Skin of body (tissue), 2 donors: ENCODE data around the gene ITGB7. TPM values are rescaled to one million over a fixed set of nuclear protein-coding genes. Genes with fewer than 3 reads are reported as not detected.
"Not testable (repeated sequence)": the region's sequence is repeated elsewhere in the genome, so short reads cannot be mapped to it uniquely, and the experiment has no call there.

Experiments
- DNase-seq: peaks from one replicate; lab custom pipeline; 2025; lab: John Stamatoyannopoulos, UW
- total RNA-seq: library from RNA; depleted of rRNA; stranded (reverse); fragments of >200 nt; gene quantifications from one replicate; pipeline ENCODE4 v1.2.3, GENCODE V29; 2014

The ITGB7 gene
- total RNA-seq, 1 donor from 2014 or later: 2.5 TPM

DNA sequence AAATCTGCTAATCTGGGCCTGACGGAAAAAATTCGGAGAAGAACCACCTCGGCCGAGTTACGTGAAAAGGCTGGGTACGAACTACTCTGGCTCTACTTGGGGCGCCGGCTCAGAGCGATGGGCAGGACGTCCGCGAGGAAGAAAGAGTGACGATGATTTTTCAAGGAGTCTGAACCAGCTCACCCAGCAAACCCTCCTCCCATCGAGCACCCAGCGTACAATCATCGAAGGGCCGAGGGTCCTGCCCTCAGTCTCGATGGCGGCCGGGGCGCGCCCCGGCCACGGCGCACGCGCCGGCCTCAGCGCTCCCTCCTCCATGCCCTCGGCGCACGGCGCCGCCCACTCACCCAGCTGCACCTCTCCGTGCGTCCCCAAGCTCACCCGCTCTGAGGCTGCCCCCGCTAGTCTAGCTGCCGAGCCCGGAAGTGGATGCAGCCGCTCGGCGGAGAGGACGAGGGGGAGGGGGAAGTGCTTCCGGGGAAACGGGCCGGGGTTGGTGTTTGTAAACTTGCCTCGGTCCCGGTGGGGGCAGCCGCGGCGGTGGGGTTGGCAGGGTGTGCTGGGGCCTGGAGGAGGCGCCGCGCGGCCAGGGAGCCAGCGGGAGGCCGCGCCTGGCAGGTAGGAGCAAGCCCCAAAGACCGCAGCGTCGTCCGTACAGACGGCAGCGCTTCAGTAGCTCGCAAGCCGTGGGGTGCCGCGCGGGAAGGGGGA, 26.7 kb downstream of the ITGB7 start, which contains the start of the genes CSAD and ZNF740:
Gene CSAD, minus strand, starts transcription at position 706 of the 711 bp plus-strand sequence. CDS start 7,455 bp downstream, outside the sequence.
Gene ZNF740, plus strand, starts transcription at position 503 of the 711 bp plus-strand sequence. CDS start 1,262 bp downstream, outside the sequence.
- DNase-seq: peak; percentile 97

GRCh38 chr12:53179687-53180219, 27.3 kb downstream of the ITGB7 start:
- no peak for DNase-seq

DNA sequence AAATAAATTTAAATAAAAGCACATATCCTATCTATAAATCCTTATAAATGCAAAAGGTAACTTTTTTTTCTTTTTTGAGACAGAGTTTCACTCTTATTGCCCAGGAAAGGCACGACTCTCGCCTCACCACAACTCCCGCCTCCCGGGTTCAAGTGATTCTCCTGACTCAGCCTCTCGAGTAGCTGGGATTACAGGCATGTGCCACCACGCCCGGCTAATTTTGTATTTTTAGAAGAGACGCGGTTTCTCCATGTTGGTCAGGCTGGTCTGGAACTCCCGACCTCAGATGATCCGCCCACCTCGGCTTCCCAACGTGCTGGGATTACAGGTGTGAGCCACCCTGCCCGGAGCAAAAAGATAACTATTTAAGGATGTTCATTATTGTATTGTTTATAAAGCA, 28.2 kb downstream of the ITGB7 start:
- DNase-seq: not testable (repeated sequence)

- DNase-seq: not testable (repeated sequence)
These were observed 29.6 kb downstream of the ITGB7 start for GRCh38 chr12:53177447-53177846.

DNA sequence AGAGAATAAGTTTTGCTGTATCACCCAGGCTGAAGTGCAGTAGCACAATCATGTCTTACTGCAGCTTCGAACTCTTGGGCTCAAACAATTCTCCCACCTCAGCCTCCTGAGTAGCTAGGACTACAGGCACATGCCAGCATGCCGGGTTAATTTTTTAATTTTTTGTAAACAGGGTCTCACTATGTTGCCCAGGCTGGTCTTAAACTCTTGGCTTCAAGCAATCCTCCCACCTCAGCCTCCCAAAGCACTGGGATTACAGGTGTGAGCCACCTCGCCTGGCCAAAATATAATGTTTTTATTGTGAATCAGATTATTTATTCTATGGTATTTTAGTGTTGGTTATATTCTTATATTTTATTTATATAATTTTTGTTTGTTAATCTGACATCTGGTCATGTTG, 30.3 kb downstream of the ITGB7 start:
- DNase-seq: no peak

GRCh38 chr12:53174881-53175491, 32.1 kb downstream of the ITGB7 start:
- no peak for DNase-seq

GRCh38 chr12:53173085-53173715, 33.9 kb downstream of the ITGB7 start:
- DNase-seq: no peak

DNA sequence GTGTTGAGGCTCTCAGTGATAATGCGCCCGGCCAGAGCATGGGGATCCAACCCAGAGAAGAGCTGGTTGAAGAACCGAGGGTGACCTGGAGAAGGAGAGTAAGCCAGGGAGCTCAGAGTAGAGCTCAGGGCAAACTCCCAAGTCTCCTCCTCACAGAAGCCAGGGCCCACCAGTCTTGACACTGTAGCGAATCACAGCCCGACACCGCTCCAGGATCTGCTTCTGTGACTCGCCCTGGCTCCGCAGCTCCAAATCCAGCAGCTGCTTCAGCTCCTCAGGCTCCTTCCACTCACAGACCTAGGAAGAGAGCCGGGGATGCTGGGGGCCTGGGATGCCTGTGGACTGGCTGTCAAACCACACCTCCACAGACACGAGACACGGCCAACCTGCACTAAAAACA, 34.7 kb downstream of the ITGB7 start:
- DNase-seq: no peak

DNA sequence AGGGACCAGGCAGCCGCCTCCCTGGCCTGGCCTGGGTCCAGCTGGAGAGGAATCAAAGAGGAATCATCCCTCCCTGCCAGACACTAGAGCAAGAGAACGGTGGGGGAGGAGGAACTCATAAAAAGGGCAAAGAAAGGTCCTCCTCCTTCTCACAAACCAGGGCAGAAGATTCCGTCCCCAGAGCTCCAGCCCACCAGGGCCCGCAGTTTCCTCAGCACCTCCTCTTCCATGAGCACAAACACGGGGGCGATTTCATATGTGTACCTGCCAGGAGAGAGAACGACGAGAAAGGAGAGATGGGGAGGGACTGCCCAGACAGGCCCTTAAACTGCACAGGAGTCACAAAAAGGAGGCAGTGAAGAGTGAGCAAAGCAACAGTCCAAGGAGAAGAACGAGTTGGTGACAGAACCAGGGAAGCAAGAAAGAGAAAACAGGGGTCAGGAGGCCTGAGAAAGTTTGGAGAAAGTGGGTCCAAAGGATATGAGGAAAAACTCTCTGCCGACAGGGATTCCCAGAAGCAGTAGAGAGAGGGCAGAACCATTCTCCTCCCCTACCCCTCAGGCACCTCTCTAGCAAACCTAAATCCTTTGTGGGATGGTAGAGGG, 35.2 kb downstream of the ITGB7 start:
- no peak for DNase-seq

GRCh38 chr12:53170876-53171724, 36.0 kb downstream of the ITGB7 start:
- DNase-seq: no peak

DNA sequence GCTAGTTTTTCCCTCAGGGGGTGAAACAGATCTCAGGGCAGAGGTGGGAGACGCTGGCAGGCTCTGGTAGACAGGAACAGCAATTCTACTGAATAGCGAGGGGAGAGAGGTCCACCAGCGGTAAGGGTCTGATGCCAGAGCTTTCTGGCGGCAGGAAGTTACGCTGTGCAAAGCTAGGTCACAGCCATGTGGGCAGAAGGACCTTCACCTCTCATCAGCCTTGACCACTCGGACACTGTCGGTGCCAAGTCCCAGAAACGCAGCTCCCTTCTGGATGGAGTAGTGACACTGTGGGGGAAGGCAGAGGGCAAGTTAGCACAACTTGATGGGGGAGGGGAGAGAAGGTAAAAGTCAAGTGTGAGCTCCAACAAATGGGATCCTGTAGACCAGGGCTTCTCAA, 36.8 kb downstream of the ITGB7 start:
- no peak for DNase-seq

DNA sequence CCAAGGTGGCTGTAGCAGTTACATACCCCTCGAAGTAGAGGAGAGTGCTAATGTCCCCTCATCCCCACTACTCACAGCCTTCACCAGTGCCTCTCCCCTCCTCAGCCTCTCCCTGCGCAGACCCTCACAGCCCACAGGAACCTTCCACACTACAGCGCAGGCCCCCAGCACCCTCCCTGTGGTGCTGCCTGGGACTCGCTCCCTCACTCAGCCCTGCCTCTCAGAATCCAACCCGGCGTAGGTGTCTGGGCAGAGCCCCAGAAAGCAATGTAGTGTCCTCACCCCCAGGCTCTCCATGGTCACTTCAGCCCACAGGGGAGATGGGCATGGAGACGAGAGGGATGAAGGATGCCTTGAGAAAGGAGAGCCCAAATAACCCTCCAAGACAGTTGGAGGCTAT, 37.4 kb downstream of the ITGB7 start:
- no peak for DNase-seq

DNA sequence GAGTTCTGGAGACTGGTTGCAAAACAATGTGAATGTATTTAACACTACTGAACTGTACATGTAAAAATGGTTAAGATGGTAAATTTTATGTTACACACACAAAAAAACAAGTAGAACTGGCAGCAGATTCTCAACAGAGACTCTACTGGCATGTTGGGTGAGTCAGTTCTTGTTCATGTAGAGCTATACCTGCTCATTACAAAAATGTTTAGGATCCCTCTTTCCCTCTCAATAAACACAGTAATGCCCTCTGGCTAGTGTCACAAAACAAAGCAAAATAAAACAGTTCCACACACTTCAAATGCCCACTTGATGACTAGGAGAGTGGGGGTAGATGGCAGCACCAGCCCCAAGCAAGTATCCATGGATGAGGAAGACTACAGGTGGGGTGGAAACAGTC, 40.2 kb downstream of the ITGB7 start:
- no peak for DNase-seq

DNA sequence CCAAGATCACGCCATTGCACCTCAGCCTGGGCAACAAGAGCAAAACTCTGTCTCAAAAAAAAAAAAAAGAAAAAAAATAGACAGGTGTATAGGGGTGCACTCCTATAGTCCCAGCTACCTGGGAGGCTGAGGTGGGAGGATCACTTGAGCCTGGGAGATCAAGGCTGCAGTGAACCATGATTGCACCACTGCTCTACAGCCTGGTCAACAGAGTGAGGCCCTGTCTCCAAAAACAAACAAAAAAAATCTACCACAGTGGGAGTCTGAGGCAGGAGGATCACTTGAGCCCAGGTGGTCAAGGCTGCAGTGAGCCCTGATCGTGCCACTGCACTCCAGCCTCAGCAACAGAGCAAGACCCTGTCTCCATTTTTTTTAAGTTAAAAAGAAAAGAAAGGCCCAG, 44.0 kb downstream of the ITGB7 start:
- DNase-seq: not testable (repeated sequence)

GRCh38 chr12:53161119-53161911, 45.7 kb downstream of the ITGB7 start:
- no peak for DNase-seq

DNA sequence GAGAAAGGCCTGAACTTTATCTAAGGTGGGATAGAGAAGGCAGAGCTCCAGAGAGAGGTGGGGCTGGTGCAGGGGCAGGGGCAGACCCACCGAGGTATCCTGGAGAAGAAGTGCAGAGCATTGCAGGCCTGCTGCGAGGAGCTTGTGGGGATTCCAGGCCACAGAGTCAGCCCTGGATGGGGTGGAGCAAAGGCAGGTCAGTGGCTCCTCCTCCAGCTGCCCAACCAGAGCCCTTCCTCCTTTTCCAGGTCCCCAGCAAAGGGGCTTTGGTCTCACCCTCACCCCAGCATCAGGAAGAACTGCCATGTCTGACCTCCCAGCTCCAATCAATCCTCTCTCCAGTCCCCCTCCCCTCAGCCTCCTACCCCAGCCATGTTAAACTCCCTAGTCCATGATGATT, 46.4 kb downstream of the ITGB7 start:
- no peak for DNase-seq

DNA sequence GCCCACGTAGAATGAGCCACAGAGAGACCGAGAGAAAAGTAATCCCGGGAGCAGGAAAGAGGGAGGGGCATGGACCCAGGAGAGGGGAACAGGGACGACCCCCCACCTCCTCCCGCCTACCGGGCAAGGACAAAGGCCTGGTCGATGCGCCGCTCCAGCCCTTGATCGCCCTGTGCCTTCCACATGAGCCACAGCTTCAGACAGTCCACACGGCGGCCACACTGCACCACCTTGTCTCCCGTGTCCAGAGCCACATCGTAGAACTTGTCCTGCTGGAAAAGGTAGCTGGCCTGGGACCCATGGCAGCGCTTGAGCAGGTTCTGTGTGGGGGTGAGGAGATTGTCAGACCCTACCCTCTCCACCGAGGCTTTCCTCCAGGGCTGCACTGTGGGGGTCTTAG, 47.1 kb downstream of the ITGB7 start:
- DNase-seq: no peak

GRCh38 chr12:53159195-53159839, 47.7 kb downstream of the ITGB7 start:
- peak; percentile 30 for DNase-seq

GRCh38 chr12:53152390-53152789, 54.7 kb downstream of the ITGB7 start:
- DNase-seq: no peak

GRCh38 chr12:53151039-53151438, 56.0 kb downstream of the ITGB7 start:
- no peak for DNase-seq
